DMS153 (cell line): ENCODE measurements around the gene GLIS2.

ENCODE experiments used
- DNase-seq: peaks from one replicate; lab custom pipeline; 2025; lab: John Stamatoyannopoulos, UW

Gene GLIS2

DNA sequence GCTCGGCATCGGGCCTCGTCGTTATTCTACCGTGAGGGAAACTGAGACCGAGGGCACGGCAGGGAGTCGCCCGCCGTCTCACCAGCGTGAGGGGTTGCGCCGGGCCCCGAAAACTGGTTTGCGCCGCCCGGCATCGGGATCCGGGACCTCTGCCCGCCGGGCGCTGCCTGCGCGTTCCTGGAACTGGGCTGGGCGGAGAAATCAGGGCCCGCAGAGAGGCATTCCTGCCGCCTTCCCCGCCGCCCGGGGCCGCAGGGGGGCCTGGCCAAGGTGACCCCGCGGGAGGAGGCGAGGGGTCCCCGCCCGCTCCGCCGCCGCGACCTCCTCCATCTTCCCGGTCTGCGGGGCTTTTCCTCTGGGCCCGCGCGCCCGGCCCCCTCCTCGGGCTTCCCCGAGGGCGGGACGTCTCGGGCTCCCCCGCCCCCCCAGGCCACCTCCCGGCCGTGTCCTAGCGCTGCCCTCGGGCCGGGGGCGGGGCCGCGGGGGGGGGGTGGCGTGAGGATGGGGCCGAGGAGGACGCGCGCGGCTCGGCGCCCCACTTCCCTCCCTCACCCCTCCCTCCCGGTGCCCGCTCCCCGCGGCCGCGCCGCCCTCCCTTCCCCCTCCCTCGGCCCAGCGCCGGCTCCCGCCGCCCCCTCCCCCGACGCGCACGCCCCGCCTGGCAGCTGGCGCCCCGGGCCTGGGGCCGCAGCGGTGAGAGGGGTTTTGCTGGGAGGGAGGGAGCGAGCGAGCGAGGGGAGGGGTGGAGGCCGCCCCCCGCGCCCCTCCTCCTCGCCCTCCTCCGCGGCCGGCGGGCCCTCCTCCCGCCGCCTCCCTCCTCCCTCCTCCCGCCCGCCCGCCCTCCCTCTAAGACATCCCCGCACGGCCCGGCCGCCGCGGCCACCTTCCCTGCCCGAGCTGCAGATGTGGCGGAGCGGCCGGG lies at the start of gene GLIS2:
TSS of gene GLIS2 (plus strand) at position 882 of the 922 bp plus-strand sequence. CDS start 16,214 bp downstream, outside the sequence.
- DNase-seq: no peak

DNA sequence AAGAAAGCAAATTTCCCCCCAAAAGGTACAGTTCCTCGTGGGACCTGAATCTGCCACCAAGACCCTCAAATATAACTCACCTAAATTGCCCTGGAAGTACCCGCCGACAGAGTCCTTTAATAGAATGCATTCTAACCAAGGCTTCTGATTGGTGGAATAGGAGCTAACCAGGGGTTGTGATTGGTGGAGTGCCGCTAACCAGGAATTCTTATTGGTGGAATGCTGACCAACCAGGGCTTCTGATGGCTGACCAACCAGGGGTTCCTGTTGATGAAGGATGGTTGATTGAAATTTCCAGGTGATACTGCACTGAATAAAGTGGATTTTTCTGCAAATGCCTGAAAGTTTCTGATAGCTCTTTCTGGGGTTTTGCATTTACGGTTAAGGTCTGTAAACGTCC lies 49.5 kb upstream of the GLIS2 start:
- DNase-seq: no peak

DNA sequence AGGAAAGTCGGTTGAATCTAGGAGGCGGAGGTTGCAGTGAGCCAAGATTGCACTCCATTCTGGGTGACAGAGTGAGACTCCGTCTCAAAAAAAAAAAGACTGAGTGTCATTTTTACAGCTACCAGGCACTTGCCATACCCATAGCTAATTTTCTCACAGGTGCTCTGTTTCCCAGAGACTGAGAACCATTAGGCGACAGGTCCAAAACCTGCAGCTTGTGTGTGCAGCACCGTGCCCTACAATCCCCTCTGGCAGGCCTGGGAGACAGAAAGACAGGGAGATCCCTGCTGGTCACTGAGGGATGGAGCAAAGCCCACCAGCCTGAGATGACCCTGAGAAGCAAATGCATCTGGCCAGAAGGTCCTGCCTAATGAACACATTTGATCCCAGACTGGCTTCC lies 45.8 kb upstream of the GLIS2 start:
- DNase-seq: no peak

DNA sequence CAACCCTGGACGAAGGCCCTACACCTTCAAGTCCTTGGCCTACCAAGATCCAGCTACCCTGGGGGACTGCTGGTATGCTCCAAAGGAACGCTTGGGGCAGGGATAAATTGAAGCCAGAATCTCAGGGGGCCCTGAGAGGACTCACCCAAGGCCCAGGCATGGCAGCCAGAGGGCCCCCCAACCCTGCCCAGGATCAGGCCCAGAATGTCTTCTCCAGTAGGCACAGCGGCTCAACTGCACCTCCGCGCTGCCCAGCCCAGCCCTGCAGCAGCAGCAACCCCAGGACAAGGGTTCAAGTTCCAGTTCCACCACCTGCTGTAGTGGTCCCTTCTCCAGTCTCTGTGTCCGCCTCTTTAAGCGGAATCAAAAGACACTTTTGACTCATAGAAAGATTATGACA lies 45.3 kb upstream of the GLIS2 start:
- no peak for DNase-seq

DNA sequence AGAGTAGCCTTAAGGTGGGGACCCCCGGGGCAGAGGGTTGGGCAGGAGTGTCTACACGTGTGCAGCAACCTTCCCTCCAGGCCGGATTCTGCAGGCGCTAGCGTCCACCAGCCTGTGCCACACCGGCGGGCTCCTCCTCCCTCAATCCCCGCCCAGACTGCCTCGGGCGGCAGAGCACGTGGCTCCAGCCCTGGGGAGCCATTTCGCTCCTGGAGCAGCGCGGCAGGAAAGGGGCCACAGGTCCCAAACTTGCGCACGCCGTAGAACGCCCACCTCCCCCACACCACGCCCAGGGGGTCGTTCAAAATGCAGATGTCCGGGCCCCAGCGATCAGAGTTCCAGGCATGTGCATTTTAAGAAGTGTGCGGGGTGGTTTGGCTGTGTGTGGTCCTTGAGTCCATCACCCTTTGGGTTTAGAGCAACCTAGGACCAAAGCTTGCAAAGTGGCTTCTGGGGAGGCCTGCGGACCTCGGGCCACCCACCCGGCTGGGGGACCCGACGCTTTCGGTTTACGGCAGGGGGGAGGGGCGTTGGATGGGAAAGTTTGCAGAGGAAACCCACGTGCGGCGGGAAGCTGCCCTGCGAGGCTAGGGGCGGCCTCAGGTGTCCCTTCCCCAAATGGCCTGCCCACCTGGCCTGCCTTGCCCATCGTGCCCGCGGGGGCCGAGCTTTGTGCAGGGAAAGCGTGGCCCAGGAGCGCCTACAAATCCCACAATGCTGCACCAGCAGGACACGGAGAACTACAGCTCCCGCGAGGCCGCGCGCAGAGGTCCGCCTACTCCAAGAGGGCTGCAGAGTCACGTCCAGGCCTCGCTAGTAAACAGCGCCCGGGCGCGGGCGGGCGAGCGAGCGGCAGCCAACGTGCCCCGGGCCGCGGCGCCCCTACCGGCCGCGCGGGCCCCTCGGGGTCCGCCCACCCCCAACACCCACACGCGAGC lies 44.4 kb upstream of the GLIS2 start:
- DNase-seq: peak; percentile 88

DNA sequence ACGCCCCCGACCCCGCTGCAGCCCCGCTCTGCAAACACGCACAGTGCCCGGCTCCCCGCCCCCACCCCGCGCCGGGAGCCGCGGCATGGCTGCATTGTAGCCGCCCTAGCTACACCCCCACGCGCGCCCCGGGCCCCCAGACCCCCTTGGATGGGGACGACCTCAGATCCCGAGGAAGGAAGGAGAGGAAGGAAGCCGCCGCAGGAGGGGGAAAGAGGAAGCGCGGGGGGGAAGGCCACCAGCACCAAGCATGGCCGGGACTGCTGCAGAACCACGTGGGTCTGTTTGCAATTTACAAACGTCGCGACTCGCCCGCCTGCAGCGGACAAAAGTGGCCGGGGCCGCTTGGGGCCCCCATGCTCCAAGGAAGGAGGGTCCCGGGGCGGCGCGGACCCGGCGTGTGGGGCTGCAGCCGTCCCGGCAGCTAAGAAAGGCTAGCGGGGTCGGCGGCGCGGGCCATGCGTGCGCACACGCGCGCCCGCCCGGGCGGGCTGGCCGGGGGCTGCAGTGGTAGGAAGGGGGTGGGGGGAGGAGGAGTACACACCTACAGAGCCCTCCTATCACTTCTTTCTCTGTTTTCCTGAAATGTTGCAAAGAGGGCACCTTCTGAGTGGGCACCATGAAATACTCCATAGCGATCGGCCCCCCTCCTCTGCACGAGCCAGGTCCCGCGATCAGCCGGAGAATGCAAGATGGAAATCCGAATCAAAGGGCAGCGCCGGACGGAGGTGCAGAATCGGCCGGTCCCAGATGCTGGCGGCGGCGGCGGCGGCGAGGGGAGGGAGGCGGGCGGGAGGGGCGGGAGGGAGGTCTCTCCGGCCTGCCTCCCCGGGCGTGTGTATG lies 43.5 kb upstream of the GLIS2 start:
- DNase-seq: peak; percentile 13

DNA sequence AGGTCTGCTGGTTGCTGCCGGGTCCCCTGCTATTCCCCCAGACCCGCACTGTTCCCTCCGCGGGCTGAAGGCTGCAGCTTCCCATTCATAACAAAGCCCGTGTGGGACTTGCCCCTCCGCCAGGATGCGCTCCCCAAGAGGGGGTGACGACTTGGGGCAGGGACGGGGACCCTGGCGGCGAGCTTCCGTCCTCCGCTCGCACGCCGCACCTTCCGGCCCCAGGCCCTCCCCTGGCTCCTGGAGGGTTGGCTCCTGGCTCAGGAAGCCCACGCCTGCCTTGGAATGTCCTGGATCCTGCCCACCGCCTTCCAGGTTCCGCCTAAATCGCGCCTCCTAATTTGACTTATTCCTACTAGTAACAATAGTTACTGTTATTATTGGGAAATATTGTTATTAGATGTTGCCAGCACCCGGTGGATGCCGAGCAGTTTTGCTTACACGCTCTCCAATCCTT lies 42.0 kb upstream of the GLIS2 start:
- peak; percentile 14 for DNase-seq

DNA sequence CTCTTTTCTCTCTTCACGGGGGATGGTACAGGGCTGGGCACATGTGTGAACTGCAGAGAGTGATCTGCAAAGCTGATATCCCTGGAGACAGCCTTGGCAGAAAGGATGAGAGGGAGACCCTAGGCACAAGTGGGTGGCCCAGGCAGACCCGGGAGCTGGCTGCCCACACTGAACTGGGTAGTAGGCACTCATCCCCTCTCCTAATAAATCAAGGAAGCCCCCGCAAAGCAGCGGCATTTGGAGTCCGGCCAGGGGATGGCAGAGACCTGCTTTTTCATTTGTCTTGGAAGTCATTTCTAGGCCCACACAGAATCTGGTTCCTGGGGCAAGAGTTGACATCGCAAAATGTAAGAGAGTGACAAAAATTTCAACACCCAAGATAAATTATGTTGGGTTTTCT lies 40.0 kb upstream of the GLIS2 start:
- DNase-seq: no peak

DNA sequence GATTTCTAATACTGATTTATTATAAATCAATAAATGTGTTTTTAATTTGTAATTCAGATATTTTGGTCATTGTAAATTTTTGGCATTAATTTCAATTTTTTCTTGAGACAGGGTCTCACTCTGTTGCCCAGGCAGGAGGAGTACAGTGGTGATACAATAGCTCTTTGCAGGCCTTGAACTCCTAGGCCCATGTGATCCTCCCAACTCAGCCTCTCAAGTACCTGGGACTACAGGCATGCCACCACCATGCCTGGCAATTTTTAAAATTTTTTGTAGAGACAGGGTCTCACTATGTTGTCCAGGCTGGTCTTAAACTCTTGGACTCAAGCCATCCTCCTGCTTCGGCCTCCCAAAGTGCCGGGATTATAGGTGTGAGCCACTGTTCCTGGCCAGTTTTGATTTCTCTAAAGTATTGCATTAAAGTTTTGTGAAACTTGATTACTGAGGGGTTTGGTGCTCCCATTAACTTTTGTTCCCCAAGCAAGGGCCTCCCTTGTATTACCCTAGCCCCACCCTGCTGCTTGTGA lies 37.8 kb upstream of the GLIS2 start:
- DNase-seq: no peak

DNA sequence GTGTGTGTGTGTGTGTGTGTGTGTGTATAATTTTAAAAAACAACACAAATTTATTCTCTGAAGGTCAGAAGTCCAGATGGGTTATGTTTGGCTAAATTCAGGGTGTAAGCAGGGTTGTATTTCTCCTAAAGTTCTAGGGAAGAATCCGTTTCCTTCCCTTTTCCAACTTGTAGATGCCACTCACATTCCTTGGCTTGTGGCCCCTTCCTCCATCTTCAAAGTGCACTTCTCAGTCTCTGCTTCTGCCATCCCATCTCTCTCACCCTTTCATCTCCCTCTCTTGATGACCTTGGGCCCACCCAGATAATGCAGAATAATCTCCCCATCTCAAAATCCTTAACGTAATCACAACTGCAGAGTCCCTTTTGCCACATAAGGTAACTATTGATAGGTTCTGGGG lies 35.2 kb upstream of the GLIS2 start:
- no peak for DNase-seq

DNA sequence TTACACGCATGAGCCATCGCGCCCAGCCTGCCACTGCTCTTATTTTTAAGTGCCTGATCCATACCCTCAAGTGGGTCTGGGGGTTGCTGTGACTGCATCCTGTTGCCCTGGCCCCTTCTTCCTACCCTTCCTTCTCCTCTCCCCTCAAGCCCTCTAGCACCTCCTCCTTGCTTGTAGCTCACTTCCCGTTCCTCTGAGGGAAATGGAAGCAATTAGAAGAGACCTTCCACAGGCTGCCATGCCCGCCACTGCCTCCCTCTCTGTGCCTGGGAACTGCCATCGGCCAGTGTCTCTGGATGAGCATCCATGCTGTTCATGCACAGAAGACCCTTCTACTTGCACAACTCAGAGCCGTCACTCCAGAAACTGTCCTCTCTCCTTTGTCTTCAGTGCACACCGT lies 32.4 kb upstream of the GLIS2 start:
- no peak for DNase-seq

DNA sequence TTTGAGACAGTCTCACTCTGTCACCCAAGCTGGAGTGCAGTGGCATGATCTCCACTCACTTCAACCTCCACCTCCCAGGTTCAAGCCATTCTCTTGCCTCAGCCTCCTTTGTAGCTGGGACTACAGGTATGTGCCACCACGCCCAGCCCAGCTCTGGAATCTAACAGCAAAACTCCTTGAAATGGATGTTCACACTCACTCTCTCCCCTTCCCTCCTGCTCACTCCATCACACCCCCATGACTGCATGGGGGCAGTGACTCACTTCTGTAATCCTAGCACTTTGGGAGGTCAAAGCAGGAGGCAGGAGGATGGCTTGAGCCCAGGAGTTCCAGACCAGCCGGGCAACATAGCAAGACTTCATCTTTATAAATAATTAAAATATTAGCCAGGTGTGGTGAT lies 31.9 kb upstream of the GLIS2 start:
- DNase-seq: no peak

DNA sequence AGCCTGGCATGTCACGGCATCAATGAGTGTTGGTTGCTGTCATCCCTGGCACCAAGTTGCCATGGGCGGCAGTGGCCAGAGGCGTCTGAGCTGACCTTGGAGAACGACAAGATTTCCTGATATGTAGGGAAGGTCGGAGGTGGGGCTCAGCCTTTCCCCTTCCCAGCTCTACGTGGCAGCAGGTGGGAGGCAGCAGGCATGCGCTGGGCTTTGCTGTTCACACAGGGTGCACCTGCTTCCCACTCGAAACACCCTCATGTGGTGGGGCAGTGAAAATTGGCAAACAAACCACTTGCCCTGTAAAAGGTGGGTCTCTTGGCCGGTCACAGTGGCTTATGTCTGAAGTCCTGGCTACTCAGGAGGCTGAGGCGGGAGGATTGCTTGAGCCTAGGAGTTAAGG lies 30.7 kb upstream of the GLIS2 start:
- peak; percentile 28 for DNase-seq

DNA sequence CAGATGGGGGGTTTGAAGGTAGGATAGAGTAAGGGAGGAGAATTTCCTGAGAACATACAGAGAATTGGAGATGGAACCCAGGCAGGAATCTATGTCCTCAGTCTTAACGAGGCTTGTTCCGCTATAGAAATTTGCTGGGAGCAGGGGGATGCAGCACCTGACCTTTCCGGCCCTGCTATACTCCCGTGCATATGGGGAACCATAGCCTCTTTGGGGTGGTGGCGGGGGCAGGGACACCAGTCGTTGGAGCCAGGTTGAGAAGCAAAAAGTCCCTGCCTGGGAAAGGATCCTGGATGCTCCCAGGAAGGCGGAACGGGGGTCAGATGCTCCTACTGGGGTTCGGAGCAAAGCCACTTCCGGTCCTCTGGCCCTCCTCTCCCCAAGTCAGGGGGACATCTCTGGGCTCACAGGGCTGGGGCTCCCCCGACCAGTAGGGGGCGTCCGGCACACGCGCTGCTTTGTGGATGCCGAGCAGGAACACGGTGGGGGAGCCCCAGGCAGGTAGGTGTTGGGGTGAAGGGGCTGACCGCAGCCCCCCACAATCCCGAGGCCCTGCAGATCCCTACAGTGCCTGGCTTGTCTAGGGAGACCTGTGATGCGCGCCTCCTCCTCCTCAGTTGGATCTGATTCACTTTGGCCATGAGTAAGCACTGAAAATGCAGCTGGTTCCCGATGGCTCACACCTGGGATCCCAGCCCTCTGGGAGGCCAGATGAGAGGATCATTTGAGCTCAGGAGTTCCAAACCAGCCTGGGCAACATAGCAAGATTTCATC lies 27.5 kb upstream of the GLIS2 start:
- DNase-seq: peak; percentile 21

DNA sequence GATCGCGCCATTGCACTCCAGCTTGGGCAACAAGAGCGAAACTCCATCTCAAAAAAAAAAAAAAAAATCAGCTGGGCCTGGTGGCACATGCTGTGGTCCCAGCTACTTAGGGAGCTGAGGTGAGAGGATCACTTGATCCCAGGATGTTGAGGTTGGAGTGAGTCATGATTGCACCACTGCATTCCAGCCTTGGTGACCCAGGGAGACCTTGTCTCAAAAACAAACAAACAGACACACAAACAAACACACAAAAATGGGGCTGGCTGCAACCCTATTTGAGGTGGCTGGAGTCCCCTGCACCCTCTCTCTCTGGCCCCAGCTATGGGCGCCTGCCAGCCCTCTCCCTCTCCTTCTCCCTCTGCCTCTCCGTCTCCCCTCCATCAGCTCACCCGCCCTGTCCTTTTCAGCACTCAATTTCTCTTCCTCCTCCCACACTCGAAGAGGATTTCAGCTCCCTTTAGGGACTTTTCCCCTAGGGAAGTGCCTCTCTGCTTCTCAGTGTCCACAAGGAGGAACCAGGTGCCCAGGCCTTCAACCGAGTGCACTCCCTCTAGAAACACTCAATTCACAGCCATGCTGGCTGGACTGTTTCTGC lies 25.5 kb upstream of the GLIS2 start:
- DNase-seq: no peak

DNA sequence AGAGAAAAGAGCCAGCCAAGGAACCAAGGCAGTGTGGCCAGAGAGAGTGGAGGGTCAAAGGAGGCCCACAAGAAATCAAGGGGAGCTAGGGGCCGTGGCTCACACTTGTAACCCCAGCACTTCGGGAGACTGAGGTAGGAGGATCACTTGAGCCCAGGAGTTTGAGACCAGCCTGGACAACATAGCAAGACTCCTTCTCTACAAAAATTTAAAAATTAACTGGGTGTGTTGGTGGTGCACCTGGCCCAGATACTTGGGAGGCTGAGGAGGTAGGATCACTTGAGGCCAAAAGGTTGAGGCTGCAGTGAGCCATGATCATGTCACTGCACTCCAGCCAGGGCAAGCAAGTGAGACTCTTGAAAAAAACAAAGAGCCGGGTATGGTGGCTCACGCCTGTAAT lies 24.2 kb upstream of the GLIS2 start:
- DNase-seq: no peak

DNA sequence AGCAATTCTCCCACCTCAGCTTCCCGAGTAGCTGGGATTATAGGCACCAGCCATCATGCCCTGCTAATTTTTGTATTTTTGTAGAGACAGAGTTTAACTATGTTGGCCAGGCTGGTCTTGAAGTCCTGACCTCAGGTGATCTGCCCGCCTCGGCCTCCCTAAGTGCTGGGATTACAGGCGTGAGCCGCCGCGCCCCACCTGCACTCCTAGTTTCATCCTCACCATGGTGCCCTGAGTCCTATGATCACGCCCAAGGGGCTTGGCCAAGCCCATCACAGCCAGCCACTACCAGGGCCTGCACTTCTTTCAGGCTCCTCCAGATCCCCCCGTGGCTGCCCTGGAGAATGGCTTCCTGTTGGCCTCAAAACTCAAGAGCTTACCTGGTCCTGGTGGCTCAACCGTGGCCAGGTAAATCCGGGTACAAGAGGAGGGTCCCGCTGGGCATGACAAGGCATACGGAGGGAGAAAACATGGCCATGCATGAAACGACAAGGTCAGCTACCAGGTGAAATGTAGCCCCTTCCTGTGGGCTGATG lies 22.6 kb upstream of the GLIS2 start:
- no peak for DNase-seq

DNA sequence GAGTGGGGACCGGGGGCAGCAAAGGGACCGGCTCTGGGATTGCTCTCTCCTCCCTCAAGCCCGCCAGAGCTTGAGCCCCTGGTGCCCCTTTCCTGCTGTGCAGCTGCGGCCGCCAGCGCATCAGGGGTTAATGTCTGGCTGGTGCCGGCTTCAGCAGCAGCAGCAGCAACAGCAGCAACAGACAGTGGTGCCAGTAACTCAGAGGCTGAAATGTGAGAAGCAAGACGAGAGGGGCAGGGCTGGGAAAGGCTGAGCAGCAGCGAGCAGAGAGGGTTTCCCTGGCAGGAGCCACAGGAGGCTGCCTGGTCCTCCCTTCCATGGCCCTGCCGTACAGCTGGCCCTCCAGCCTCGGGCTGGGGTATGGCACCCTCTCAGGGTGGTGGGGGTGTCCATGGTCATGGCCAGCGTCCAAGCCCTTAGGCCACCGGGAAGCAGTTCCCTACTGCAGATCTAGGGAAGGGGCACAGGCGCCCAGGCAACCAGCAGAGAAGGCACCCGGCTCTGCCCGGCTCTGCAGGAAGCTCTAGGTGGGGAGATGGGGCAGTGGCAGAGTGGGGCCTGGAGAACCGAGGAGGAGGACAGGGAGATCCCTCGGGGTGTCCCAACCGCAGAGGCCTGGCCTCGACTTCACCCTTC lies 21.9 kb upstream of the GLIS2 start:
- DNase-seq: peak; percentile 65

DNA sequence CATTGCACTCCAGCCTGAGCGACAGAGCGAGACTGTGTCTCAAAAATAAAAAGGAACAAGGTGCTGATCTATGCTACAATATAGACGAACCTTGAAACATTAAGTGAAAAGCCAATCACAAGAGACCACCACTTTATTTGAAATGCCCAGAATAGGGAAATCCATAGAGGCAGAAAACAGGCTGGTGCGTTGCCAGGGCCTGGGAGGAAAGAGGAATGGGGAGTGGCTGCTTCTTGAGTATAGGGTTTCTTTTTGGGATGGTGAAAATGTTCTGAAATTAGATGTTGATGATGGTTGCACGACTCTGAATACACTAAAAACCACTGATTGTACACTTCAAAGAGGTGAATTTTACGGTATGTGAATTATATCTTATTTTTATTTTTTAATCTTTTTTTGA lies 20.3 kb upstream of the GLIS2 start:
- no peak for DNase-seq

DNA sequence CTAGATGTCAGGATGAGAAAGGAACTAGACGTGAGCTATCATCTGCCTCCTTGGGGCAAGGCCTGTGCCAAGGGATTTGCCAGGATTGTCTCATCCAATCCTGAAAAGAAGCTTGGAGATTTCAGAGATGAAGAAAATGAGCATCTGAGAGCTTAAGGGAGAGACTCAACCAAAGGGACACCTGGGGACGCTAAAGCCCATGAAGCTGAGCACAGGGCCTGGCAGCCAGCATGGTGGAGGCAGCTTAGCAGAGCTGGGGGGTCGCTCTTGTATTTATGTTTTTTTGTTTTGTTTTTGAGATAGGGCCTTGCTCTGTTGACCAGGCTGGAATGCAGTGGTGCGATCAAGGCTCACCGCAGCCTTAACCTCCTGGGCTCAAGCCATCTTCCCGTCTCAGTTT lies 18.4 kb upstream of the GLIS2 start:
- DNase-seq: no peak
